Adrenal gland (tissue), 5 donors: Measurements from ENCODE around the gene OTUB2.

Source experiments
- CTCF ChIP-seq, 6 experiments: fragments of 450-650 bp in 4 of 6; fragments of 200-600 bp in 2 of 6; sonication (generic) in 1 of 6; IDR thresholded peaks; 1 replicate in 5 of 6; 2 replicates in 1 of 6; pipeline versions ENCODE4 v1.5.1 to v1.8.0; 2016 to 2021; ENCODE audit warnings: antibody characterized with exemption in 6 of 6, mild to moderate bottlenecking in 2 of 6, moderate library complexity in 1 of 6
- POLR2A ChIP-seq, 2 donors: fragments of 450-650 bp; IDR thresholded peaks; one replicate each; pipeline ENCODE4 v1.6.1; 2017; ENCODE audit warnings: antibody characterized with exemption in 2 of 2, mild to moderate bottlenecking in 2 of 2, moderate library complexity in 1 of 2
- donor health status: DM: no; HTN: no; CAD: no.

GRCh38 chr14:94042433-94043091, 16.4 kb downstream of the OTUB2 start:
- TF ChIP-seq CTCF (IDR thresholded peaks at IDR 0.05) (no peak), POLR2A (IDR thresholded peaks at IDR 0.05) (no peak)
